NCI-H1417 (cell line): Measurements from ENCODE around the gene FAM111B.
A peak's percentile ranks its signal among the peaks of the same experiment; 100 is the strongest.
"Not testable (repeated sequence)": the region's sequence is repeated elsewhere in the genome, so short reads cannot be mapped to it uniquely, and the experiment has no call there.

Experiments used
- DNase-seq, 3 experiments: peaks; one replicate each; lab custom pipeline; 2025; lab: John Stamatoyannopoulos, UW

The FAM111B gene

GRCh38 chr11:59102259-59102765 is 4.7 kb upstream of the FAM111B start:
- peak in 2 of 3 experiments; percentile 79 to 88 for DNase-seq

GRCh38 chr11:59107721-59108120 is 684 bp downstream of the FAM111B start:
- peak in 1 of 3 experiments; percentile 79 for DNase-seq

GRCh38 chr11:59112494-59112893 is 5.5 kb downstream of the FAM111B start:
- DNase-seq = no peak

GRCh38 chr11:59114344-59114743 is 7.3 kb downstream of the FAM111B start:
- DNase-seq = no peak

GRCh38 chr11:59115553-59115952 is 8.5 kb downstream of the FAM111B start:
- DNase-seq = no peak

- no peak for DNase-seq
Observed at GRCh38 chr11:59117774-59118173, 10.7 kb downstream of the FAM111B start.

GRCh38 chr11:59119826-59120225 is 12.8 kb downstream of the FAM111B start:
- no peak for DNase-seq

- DNase-seq = peak; percentile 11 to 78 (median 65)
Observed at GRCh38 chr11:59135648-59136461, 28.8 kb downstream of the FAM111B start.

GRCh38 chr11:59136551-59136950 is 29.5 kb downstream of the FAM111B start:
- not testable (repeated sequence) for DNase-seq

- DNase-seq = no peak
Observed at GRCh38 chr11:59137190-59137589, 30.2 kb downstream of the FAM111B start.

GRCh38 chr11:59138643-59139042 is 31.6 kb downstream of the FAM111B start:
- no peak for DNase-seq

- no peak for DNase-seq
Observed at GRCh38 chr11:59141191-59141590, 34.2 kb downstream of the FAM111B start.

GRCh38 chr11:59141673-59142460 is 34.8 kb downstream of the FAM111B start:
- no peak for DNase-seq

- DNase-seq = peak; percentile 85 to 97 (median 96)
Observed at GRCh38 chr11:59142530-59143507, 35.8 kb downstream of the FAM111B start, which contains the start of gene FAM111A. TSS of gene FAM111A (plus strand) at chr11:59142856. CDS start at chr11:59148873, 6,017 bp downstream.

GRCh38 chr11:59144096-59144495 is 37.1 kb downstream of the FAM111B start:
- DNase-seq = peak in 1 of 3 experiments; percentile 55

GRCh38 chr11:59144579-59145345 is 37.7 kb downstream of the FAM111B start:
- peak; percentile 90 to 99 (median 97) for DNase-seq

- DNase-seq = peak in 1 of 3 experiments; percentile 57
Observed at GRCh38 chr11:59145534-59145933, 38.5 kb downstream of the FAM111B start.

- DNase-seq = no peak
Observed at GRCh38 chr11:59151761-59152160, 44.7 kb downstream of the FAM111B start.

- DNase-seq = no peak
Observed at GRCh38 chr11:59152312-59152951, 45.4 kb downstream of the FAM111B start.

- no peak for DNase-seq
Observed at GRCh38 chr11:59154610-59155009, 47.6 kb downstream of the FAM111B start.
